Smooth muscle cell (in vitro differentiated cells): ENCODE measurements around the gene MELTF. TPM values are rescaled to one million over a fixed set of nuclear protein-coding genes. Genes with fewer than 3 reads are reported as not detected.

ENCODE experiments used
- DNase-seq: peaks from one replicate; lab custom pipeline; 2025; ENCODE audit not compliant: unreplicated experiment; lab: John Stamatoyannopoulos, UW
- H2AFZ ChIP-seq: fragments of 200-600 bp; sonication (generic); 2 replicates; pipeline ENCODE4 v1.6.0; 2016; ENCODE audit warnings: antibody characterized with exemption, low read depth, mild to moderate bottlenecking
- H3F3A ChIP-seq: fragments of 200-600 bp; sonication (generic); 2 replicates; pipeline ENCODE4 v1.6.0; 2017; ENCODE audit warnings: antibody characterized with exemption, low read depth
- H3K27ac ChIP-seq: fragments of 200-600 bp; sonication (generic); 2 replicates; pipeline ENCODE4 v1.5.1; 2016; ENCODE audit warnings: low read depth, mild to moderate bottlenecking
- H3K27me3 ChIP-seq: fragments of 200-600 bp; sonication (generic); 2 replicates; pipeline ENCODE4 v1.6.1; 2016; ENCODE audit warnings: low read depth, mild to moderate bottlenecking
- H3K36me3 ChIP-seq: fragments of 200-600 bp; sonication (generic); 2 replicates; pipeline ENCODE4 v1.5.1; 2016; ENCODE audit warnings: low read depth
- H3K4me1 ChIP-seq: fragments of 200-600 bp; sonication (generic); 2 replicates; pipeline ENCODE4 v1.5.1; 2016; ENCODE audit warnings: low read depth
- H3K4me2 ChIP-seq: fragments of 200-600 bp; sonication (generic); 2 replicates; pipeline ENCODE4 v1.6.0; 2016; ENCODE audit warnings: mild to moderate bottlenecking
- H3K4me3 ChIP-seq: fragments of 200-600 bp; sonication (generic); 2 replicates; pipeline ENCODE4 v1.5.1; 2016; ENCODE audit warnings: mild to moderate bottlenecking
- H3K79me2 ChIP-seq: fragments of 200-600 bp; sonication (generic); 2 replicates; pipeline ENCODE4 v1.6.0; 2016; ENCODE audit warnings: low read depth, mild to moderate bottlenecking
- H3K9ac ChIP-seq: fragments of 200-600 bp; sonication (generic); 2 replicates; pipeline ENCODE4 v1.6.0; 2016; ENCODE audit warnings: low read depth
- H3K9me3 ChIP-seq: fragments of 200-600 bp; sonication (generic); replicated peaks from 2 replicates; pipeline ENCODE4 v1.5.1; 2016; ENCODE audit warnings: low read depth
- H4K20me1 ChIP-seq: fragments of 200-600 bp; sonication (generic); 2 replicates; pipeline ENCODE4 v1.6.0; 2016; ENCODE audit warnings: low read depth
- WGBS: methylation state at CpG from one replicate; pipeline ENCODE4 v1.1.7; 2016; ENCODE audit warnings: low lambda C conversion rate; 5-methylcytosine and 5-hydroxymethylcytosine counted together
- polyA plus RNA-seq: library from polyadenylated mRNA; unstranded; fragments of >200 nt; fragmentation: Nextera tagmentation; extraction: Ambion mirVana; gene quantifications from 2 replicates; pipeline ENCODE4 v1.2.1, GENCODE V29; 2016
- total RNA-seq: library from RNA; depleted of rRNA; stranded (reverse); fragments of >200 nt; gene quantifications from 2 replicates; pipeline ENCODE4 v1.2.3, GENCODE V29; 2014
- TF ChIP-seq, protein P1 (sequence below): fragments of 200-600 bp; sonication (generic); IDR thresholded peaks from 2 replicates; pipeline ENCODE4 v1.5.1; 2017; ENCODE audit warnings: borderline replicate concordance, mild to moderate bottlenecking, antibody characterized with exemption; ENCODE audit not compliant: insufficient read depth, poor library complexity, severe bottlenecking

MELTF gene
- total and polyA plus RNA-seq, 2 experiments from 2014 or later, result 3.7 to 8.6 TPM

DNA sequence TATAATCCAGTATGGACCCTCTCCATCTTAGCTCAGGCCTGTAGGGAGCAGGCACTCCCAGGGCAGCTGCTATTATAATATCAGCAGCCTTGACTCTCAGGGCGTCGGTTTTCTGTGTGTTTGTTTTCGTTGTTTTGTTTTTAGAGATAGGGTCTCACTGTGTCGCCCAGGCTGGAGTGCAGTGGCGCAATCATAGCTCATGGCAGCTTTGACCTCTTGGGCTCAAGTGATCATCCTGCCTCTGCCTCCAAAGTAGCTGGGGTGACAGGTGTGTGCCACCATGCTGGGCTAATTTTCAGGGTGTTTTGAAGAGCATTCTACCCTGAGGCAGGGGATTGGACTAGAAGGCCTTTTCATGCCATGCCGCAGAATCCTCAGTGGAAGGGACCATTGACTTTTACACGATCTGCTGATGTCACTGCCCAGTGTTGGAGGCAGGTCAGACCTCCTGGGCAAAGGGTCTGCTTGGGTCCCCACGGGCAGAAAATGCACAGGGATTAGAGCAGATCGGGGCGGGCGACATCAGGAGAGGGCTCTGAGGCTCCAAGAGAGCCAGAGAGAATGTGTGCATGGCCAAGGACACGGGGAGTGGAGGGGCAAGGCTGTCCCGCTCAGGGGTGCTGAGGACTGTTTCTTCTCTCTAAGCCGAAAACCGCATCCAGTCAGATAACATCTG is 7.8 kb downstream of the MELTF start:
- Histone ChIP-seq H4K20me1 (no peaks in the 10 kb centered on the region), H3K4me2 (no peak overlapping the region), H3K4me1 (peaks cover 4% of the 10 kb centered on the region), H3F3A (no peaks in the 10 kb centered on the region), H3K27me3 (no peaks in the 10 kb centered on the region), H3K36me3 (no peaks in the 10 kb centered on the region), H3K9ac (no peak overlapping the region), H3K27ac (no peak overlapping the region), H3K79me2 (no peaks in the 10 kb centered on the region), H3K9me3 (no peaks in the 10 kb centered on the region), H2AFZ (no peak overlapping the region), H3K4me3 (no peak overlapping the region)
- WGBS, result 82% methylated on average over 15 of the region's 15 CpGs
- DNase-seq, result no peak
- TF ChIP-seq, protein P1, sequence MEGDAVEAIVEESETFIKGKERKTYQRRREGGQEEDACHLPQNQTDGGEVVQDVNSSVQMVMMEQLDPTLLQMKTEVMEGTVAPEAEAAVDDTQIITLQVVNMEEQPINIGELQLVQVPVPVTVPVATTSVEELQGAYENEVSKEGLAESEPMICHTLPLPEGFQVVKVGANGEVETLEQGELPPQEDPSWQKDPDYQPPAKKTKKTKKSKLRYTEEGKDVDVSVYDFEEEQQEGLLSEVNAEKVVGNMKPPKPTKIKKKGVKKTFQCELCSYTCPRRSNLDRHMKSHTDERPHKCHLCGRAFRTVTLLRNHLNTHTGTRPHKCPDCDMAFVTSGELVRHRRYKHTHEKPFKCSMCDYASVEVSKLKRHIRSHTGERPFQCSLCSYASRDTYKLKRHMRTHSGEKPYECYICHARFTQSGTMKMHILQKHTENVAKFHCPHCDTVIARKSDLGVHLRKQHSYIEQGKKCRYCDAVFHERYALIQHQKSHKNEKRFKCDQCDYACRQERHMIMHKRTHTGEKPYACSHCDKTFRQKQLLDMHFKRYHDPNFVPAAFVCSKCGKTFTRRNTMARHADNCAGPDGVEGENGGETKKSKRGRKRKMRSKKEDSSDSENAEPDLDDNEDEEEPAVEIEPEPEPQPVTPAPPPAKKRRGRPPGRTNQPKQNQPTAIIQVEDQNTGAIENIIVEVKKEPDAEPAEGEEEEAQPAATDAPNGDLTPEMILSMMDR, result no peak

DNA sequence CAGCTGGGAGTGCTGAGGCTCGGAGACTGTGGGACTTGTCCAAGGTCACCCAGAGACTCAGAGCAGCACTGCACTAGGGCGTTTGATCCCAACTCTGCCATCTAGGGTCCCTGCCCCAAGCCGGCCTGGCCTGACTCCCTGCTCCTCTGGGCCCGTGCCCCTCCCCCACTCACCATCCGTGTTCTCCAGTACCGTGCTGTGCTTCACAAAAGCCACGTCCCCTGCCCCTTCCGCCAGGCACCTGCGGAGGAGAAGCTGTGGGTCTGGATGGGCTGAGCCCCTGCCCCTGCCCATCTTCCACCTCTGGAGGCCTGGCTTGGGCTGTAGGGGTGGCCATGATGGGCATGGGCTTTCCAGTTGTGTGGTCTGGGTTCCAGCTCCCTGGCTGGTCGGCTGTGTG is 8.4 kb downstream of the MELTF start:
- Histone ChIP-seq H3K27ac (no peak overlapping the region), H2AFZ (no peak overlapping the region), H3K36me3 (no peaks in the 10 kb centered on the region), H3K4me2 (no peak overlapping the region), H3K9me3 (no peaks in the 10 kb centered on the region), H4K20me1 (no peaks in the 10 kb centered on the region), H3K4me3 (no peak overlapping the region), H3K9ac (no peak overlapping the region), H3K27me3 (no peaks in the 10 kb centered on the region), H3F3A (no peaks in the 10 kb centered on the region), H3K4me1 (peaks cover 4% of the 10 kb centered on the region), H3K79me2 (no peaks in the 10 kb centered on the region)
- no peak for DNase-seq
- TF ChIP-seq, protein P1, result no peak
- 68% methylated on average over 10 of the region's 10 CpGs for WGBS

DNA sequence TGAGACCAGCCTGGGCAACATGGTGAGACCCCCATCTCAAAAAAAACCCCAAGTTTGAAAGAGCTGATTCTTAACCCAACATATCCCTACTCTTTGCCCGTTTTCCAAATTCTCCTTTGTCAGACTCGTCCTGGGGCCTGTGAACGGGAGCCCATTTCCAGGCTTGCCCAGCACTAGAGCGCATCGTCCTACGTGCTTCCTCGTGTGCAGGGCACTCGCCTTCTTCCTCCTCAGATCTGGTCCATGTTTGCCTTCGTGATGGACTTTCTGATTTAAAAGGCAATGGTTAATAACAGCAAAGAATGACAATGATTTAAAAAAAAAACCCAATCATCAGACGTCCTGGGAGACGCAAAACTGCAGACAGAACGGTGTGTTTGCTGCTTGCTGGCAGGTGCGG is 10.1 kb downstream of the MELTF start:
- no peak overlapping the region for H3K4me2 ChIP-seq
- WGBS, result 93% methylated on average over 13 of the region's 13 CpGs
- H3K4me3 ChIP-seq, result no peak overlapping the region
- peaks cover 4% of the 10 kb centered on the region for H3K4me1 ChIP-seq
- no peaks in the 10 kb centered on the region for H4K20me1 ChIP-seq
- H3K36me3 ChIP-seq, result no peaks in the 10 kb centered on the region
- H3F3A ChIP-seq, result no peaks in the 10 kb centered on the region
- no peaks in the 10 kb centered on the region for H3K27me3 ChIP-seq
- TF ChIP-seq, protein P1, result no peak
- H3K9me3 ChIP-seq, result no peaks in the 10 kb centered on the region
- H2AFZ ChIP-seq, result no peak overlapping the region
- no peak for DNase-seq
- H3K9ac ChIP-seq, result no peak overlapping the region
- no peaks in the 10 kb centered on the region for H3K79me2 ChIP-seq
- no peak overlapping the region for H3K27ac ChIP-seq

DNA sequence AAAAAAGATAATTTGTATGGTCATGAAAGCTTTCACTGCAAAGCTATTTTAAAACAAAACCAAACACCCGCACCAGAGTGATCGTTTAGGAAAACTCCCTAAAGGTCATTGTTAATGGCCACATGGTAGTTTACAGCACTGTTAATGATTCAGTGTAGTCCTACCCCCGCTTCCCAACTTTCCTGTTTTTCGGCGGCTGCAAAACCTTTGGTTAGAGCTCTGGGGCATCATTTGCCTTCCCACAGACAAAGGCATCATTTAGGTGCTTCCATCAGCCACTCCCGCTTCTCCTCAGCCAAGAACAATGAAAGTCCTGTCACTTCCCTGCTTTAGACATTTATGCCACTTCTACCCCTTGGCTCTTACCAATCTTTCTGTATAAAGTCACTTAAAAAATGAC is 10.6 kb downstream of the MELTF start:
- no peaks in the 10 kb centered on the region for H3K79me2 ChIP-seq
- no peaks in the 10 kb centered on the region for H3K27me3 ChIP-seq
- H3K36me3 ChIP-seq, result no peaks in the 10 kb centered on the region
- H3K27ac ChIP-seq, result no peak overlapping the region
- no peak overlapping the region for H2AFZ ChIP-seq
- H4K20me1 ChIP-seq, result no peaks in the 10 kb centered on the region
- no peak overlapping the region for H3K4me2 ChIP-seq
- peaks cover 4% of the 10 kb centered on the region for H3K4me1 ChIP-seq
- H3K9ac ChIP-seq, result no peak overlapping the region
- DNase-seq, result no peak
- no peaks in the 10 kb centered on the region for H3K9me3 ChIP-seq
- TF ChIP-seq, protein P1, result no peak
- 53% methylated on average over 6 of the region's 6 CpGs for WGBS
- H3F3A ChIP-seq, result no peaks in the 10 kb centered on the region
- H3K4me3 ChIP-seq, result no peak overlapping the region
